ENCODE data around the gene USP54. TPM values are rescaled to one million over a fixed set of nuclear protein-coding genes. Genes with fewer than 3 reads are reported as not detected.
A peak's percentile ranks its signal among the peaks of the same experiment; 100 is the strongest.

USP54 gene
- total and polyA plus RNA-seq, 2 donors (not counting 3 experiments of a cell fraction or from before 2014, with no cell fraction given): 9.3 to 14.2 TPM

DNA sequence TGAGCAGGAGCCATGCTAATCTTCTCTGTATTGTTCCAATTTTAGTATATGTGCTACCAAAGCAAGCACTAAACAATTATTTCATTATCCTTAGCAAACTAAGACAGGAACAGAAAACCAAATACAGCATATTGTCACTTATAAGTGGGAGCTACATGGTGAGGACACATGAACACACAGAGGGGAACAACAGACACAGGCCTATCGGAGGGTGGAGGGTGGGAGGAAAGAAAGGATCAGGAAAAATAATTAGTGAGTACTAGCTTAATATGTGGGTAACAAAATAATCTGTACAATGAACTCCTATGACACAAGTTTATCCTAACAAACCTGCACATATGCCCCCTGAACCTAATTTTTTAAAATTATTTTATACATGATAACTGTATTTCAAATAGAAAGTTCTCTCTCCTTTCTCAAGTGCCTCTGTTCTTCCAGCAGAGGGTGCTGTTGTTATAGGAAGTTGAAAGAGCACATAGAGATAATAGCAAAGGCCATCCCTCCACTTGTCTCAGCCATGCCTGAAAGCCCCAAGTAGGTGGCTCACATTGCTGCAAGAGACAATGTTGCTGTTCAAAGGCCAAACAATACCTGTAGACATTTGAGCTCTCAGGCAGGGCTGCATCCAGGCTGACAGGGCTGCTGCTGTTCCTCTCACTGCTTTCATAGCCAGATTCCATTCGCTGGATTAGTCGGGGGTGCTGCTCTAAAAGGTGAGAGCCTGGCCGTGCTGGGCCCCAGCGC, 61.9 kb downstream of the USP54 start:
- Histone ChIP-seq H3K4me2 (ENCODE audit: insufficient read depth, low read length) (no peak overlapping the region), H3K4me1 (ENCODE audit: control insufficient read depth, extremely low read depth, insufficient read depth, low read length) (no peaks in the 10 kb centered on the region), H4K20me1 (replicated peaks; ENCODE audit: control insufficient read depth, extremely low read depth, insufficient read depth, low read length) (no peaks in the 10 kb centered on the region), H3K9ac (replicated peaks; ENCODE audit: extremely low read depth, insufficient read depth, low read length) (no peak overlapping the region), H3K27ac (ENCODE audit: insufficient read depth, low read depth, low read length) (no peak overlapping the region), H3K27me3 (ENCODE audit: control insufficient read depth in 2 of 2, insufficient read depth in 2 of 2, low read length in 2 of 2) (no peaks in the 10 kb centered on the region), H3K9me3 (replicated peaks; ENCODE audit: control insufficient read depth, insufficient read depth, low read length) (no peaks in the 10 kb centered on the region), H3K9me1 (replicated peaks; ENCODE audit: control insufficient read depth, extremely low read depth, insufficient read depth, low read length) (no peaks in the 10 kb centered on the region), H3K36me3 (ENCODE audit: control insufficient read depth in 2 of 2, extremely low read depth in 1 of 2, insufficient read depth in 2 of 2, low read length in 2 of 2) (no peaks in the 10 kb centered on the region), H3K4me3 (replicated peaks in 1 of 3; ENCODE audit: insufficient read depth in 1 of 3, low read depth in 1 of 3, low read length in 3 of 3) (no peak overlapping the region), H3K79me2 (ENCODE audit: control insufficient read depth, insufficient read depth, low read length) (no peaks in the 10 kb centered on the region), H2AFZ (ENCODE audit: low read depth, low read length) (no peak overlapping the region)
- intact Hi-C loops (cut with micrococcal nuclease) (loop anchor here (1.0 kb wide), 2 partner anchors 96 to 115 kb away; no protein-coding TSS in a partner anchor), dilution Hi-C loops (cut with MboI; ENCODE audit: extremely low pct_ligation_motif_present, low sequenced_read_pairs) (no loop called here)
- TF ChIP-seq EZH2 (IDR thresholded peaks at IDR 0.05; ENCODE audit: borderline replicate concordance, low read depth, low read length, severe bottlenecking) (no peak), GATA2 (IDR thresholded peaks at IDR 0.05; ENCODE audit: insufficient read depth, insufficient read length, low read depth, low read length) (no peak), POLR2AphosphoS5 (IDR thresholded peaks at IDR 0.05; ENCODE audit: insufficient read depth, low read depth, low read length) (no peak), JUN (IDR thresholded peaks at IDR 0.05; ENCODE audit: borderline replicate concordance, insufficient read depth, insufficient read length, low read depth) (no peak), POLR2A (IDR thresholded peaks at IDR 0.05; ENCODE audit: low read depth, low read length) (no peak), FOS (IDR thresholded peaks at IDR 0.05; ENCODE audit: borderline replicate concordance, insufficient read depth, low read length) (no peak), MYC (IDR thresholded peaks at IDR 0.05; ENCODE audit: low read depth, low read length) (no peak)
- TF ChIP-seq, protein P1, sequence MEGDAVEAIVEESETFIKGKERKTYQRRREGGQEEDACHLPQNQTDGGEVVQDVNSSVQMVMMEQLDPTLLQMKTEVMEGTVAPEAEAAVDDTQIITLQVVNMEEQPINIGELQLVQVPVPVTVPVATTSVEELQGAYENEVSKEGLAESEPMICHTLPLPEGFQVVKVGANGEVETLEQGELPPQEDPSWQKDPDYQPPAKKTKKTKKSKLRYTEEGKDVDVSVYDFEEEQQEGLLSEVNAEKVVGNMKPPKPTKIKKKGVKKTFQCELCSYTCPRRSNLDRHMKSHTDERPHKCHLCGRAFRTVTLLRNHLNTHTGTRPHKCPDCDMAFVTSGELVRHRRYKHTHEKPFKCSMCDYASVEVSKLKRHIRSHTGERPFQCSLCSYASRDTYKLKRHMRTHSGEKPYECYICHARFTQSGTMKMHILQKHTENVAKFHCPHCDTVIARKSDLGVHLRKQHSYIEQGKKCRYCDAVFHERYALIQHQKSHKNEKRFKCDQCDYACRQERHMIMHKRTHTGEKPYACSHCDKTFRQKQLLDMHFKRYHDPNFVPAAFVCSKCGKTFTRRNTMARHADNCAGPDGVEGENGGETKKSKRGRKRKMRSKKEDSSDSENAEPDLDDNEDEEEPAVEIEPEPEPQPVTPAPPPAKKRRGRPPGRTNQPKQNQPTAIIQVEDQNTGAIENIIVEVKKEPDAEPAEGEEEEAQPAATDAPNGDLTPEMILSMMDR (IDR thresholded peaks at IDR 0.05; ENCODE audit: extremely low read depth in 1 of 2, insufficient read depth in 1 of 2, low read depth in 1 of 2, low read length in 2 of 2): peak; percentile 63 to 65
- TF ChIP-seq, protein P2, sequence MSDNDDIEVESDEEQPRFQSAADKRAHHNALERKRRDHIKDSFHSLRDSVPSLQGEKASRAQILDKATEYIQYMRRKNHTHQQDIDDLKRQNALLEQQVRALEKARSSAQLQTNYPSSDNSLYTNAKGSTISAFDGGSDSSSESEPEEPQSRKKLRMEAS (IDR thresholded peaks at IDR 0.05; ENCODE audit: insufficient read depth, insufficient read length): no peak
- FAIRE-seq (peak; percentile 88), DNase-seq (ENCODE audit: low read depth, low spot score) (peak; percentile 66)
- ChIA-PET CTCF (interaction anchor here (0.8 to 6.4 kb wide), 14 partner anchors 9 to 122 kb away, joined by 3 to 127 read pairs (median 4); partner anchors contain the start of gene MYOZ1), POLR2A (no interaction called here)
- BruUV-seq (replicated peaks): no TSS peak

Measured in endothelial cell of umbilical vein (primary cell).